ENCODE results near the gene ARID1B.

The ARID1B gene

DNA sequence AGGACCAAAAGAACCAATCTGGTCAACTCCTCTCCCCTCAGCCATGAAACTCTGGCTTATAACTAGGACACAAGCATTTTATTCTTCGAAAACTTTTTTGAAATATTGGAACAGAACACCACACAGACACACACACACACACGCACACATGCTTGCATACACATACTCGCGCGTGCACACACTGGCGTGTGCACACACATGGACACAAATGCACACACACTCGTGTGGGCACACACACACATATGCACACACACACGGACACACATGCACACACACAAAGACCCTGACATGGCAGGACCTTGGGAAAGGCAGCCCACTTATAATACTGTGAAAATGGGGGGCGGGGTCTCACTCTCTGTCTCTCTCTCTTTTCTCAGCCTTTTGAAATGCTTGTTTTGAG, 482.3 kb downstream of the ARID1B start:
- Histone ChIP-seq H3K4me3 (ENCODE audit: insufficient read depth, low read length, poor library complexity, severe bottlenecking) (no peak overlapping the region), H4K20me1 (ENCODE audit: low read depth, low read length) (no peaks in the 10 kb centered on the region), H3K27ac (ENCODE audit: low read depth, low read length) (no peak overlapping the region), H3K36me3 (ENCODE audit: low read length) (no peaks in the 10 kb centered on the region), H3K4me2 (ENCODE audit: low read depth, low read length, poor library complexity, severe bottlenecking) (no peak overlapping the region), H3F3A (ENCODE audit: insufficient read depth) (no peaks in the 10 kb centered on the region), H3K9me2 (replicated peaks; ENCODE audit: insufficient read depth, low read length) (no peaks in the 10 kb centered on the region), H2AFZ (ENCODE audit: low read depth, low read length, severe bottlenecking) (no peak overlapping the region), H3K9me3 (ENCODE audit: insufficient read depth, low read length) (no peaks in the 10 kb centered on the region), H3K9ac (ENCODE audit: low read length) (no peak overlapping the region), H3K27me3 (ENCODE audit: low read length) (no peaks in the 10 kb centered on the region), H3K79me2 (ENCODE audit: insufficient read depth, low read length) (no peaks in the 10 kb centered on the region)
- TF ChIP-seq, protein P1, sequence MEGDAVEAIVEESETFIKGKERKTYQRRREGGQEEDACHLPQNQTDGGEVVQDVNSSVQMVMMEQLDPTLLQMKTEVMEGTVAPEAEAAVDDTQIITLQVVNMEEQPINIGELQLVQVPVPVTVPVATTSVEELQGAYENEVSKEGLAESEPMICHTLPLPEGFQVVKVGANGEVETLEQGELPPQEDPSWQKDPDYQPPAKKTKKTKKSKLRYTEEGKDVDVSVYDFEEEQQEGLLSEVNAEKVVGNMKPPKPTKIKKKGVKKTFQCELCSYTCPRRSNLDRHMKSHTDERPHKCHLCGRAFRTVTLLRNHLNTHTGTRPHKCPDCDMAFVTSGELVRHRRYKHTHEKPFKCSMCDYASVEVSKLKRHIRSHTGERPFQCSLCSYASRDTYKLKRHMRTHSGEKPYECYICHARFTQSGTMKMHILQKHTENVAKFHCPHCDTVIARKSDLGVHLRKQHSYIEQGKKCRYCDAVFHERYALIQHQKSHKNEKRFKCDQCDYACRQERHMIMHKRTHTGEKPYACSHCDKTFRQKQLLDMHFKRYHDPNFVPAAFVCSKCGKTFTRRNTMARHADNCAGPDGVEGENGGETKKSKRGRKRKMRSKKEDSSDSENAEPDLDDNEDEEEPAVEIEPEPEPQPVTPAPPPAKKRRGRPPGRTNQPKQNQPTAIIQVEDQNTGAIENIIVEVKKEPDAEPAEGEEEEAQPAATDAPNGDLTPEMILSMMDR (IDR thresholded peaks at IDR 0.05; ENCODE audit: insufficient read depth, low read length, poor library complexity, severe bottlenecking): no peak
- no peak for TF ChIP-seq EZH2phosphoT487 (conservative IDR thresholded peaks at IDR 0.05; ENCODE audit: low read length)
